Spleen (tissue), 11 donors: ENCODE results near the gene RBM3. TPM values are rescaled to one million over a fixed set of nuclear protein-coding genes. Genes with fewer than 3 reads are reported as not detected.

Experiments
- DNase-seq: peaks from one replicate; pipeline ENCODE4 v3.0.0-alpha.2; 2020
- H3K27ac ChIP-seq, 8 donors: fragments of 200-600 bp; sonication (generic) in 7 of 8; 1 replicate in 4 of 8; 2 replicates in 4 of 8; pipeline versions ENCODE4 v1.5.0 to v1.8.0; 2016 to 2021; ENCODE audit warnings: inconsistent platforms in 4 of 8, mild to moderate bottlenecking in 4 of 8, moderate library complexity in 1 of 8
- H3K27me3 ChIP-seq, 7 donors: fragments of 200-600 bp; sonication (generic) in 6 of 7; replicated peaks in 1 of 7; 1 replicate in 4 of 7; 2 replicates in 3 of 7; pipeline versions ENCODE4 v1.5.0 to v1.8.0; 2016 to 2021; ENCODE audit warnings: inconsistent platforms in 3 of 7, mild to moderate bottlenecking in 1 of 7
- H3K36me3 ChIP-seq, 6 donors: fragments of 200-600 bp; sonication (generic) in 5 of 6; 1 replicate in 4 of 6; 2 replicates in 2 of 6; pipeline versions ENCODE4 v1.5.0 to v1.8.0; 2016 to 2021; ENCODE audit warnings: inconsistent platforms in 2 of 6
- H3K4me1 ChIP-seq, 6 donors: fragments of 200-600 bp; sonication (generic) in 5 of 6; 1 replicate in 3 of 6; 2 replicates in 3 of 6; pipeline versions ENCODE4 v1.5.0 to v1.8.0; 2016 to 2021; ENCODE audit warnings: inconsistent platforms in 3 of 6
- H3K4me3 ChIP-seq, 8 donors: fragments of 200-600 bp; sonication (generic) in 7 of 8; 1 replicate in 4 of 8; 2 replicates in 4 of 8; pipeline versions ENCODE4 v1.5.0 to v1.8.0; 2016 to 2021; ENCODE audit warnings: inconsistent platforms in 4 of 8, mild to moderate bottlenecking in 4 of 8, moderate library complexity in 2 of 8
- H3K9me3 ChIP-seq, 8 donors: fragments of 200-600 bp; sonication (generic) in 7 of 8; 1 replicate in 4 of 8; 2 replicates in 4 of 8; pipeline versions ENCODE4 v1.5.0 to v1.8.0; 2016 to 2021; ENCODE audit warnings: inconsistent platforms in 4 of 8
- CTCF ChIP-seq, 11 experiments: fragments of 200-600 bp in 7 of 11; fragments of 450-650 bp in 4 of 11; sonication (generic) in 4 of 11; IDR thresholded peaks in 8 of 11; conservative IDR thresholded peaks in 3 of 11; 1 replicate in 7 of 11; 2 replicates in 4 of 11; pipeline versions ENCODE4 v1.4.0 to v1.8.0; 2016 to 2021; ENCODE audit warnings: antibody characterized with exemption in 11 of 11, inconsistent platforms in 4 of 11, mild to moderate bottlenecking in 1 of 11
- POLR2A ChIP-seq, 3 donors: fragments of 450-650 bp; IDR thresholded peaks; one replicate each; pipeline ENCODE4 v1.5.1; 2017; ENCODE audit warnings: antibody characterized with exemption in 3 of 3, mild to moderate bottlenecking in 1 of 3
- POLR2AphosphoS5 ChIP-seq, 3 donors: sonication (generic); formaldehyde crosslinking; IDR thresholded peaks; one replicate each; pipeline ENCODE4 v1.5.1; 2017; ENCODE audit warnings: antibody characterized with exemption in 3 of 3
- WGBS, 5 donors: extraction: QIAGEN DNeasy Blood & Tissue Kit in 3 of 5; methylation state at CpG; one replicate each; pipeline versions ENCODE4 v1.1.5 to v1.1.7; 2013 to 2018; 5-methylcytosine and 5-hydroxymethylcytosine counted together
- intact Hi-C: fragments of 100-400 bp; cut with DNase I; formaldehyde crosslinking; loops from one replicate; pipeline ENCODE4 v1.15.0; 2023; ENCODE audit warnings: low total_unique reads
- polyA plus RNA-seq, 3 donors: library from polyadenylated mRNA; stranded (reverse); fragments of 200-250 nt; gene quantifications; one replicate each; pipeline ENCODE4 v1.2.1, GENCODE V29; 2013
- total RNA-seq, 7 donors: library from RNA; depleted of rRNA in 3 of 7; stranded (reverse); fragments of >200 nt in 3 of 7; fragmentation: NEBNext Ultra II Directional in 4 of 7; extraction: Animal tissue kit (Norgen Biotek cat#: 25700) in 4 of 7; gene quantifications; one replicate each; pipeline versions ENCODE4 v1.1.0 to v1.2.1, GENCODE V29; 2016 to 2021
- donor health status: healthy with polysubstance abuse.
- donor health status: DM: no; HTN: no; CAD: no; lungs with moderate emphysema.
- donor health status: DM: no; HTN: no; CAD: no.
- donor health status: Bipolar disorder and iron deficiency.
- donor health status: healthy.
- donor health status: DM: no; HTN: no; CAD: no.
- donor health status: DM: yes; HTN: yes; CAD: no.

Gene RBM3
- total and polyA plus RNA-seq, 10 donors = 155 to 361 (median 201) TPM

DNA sequence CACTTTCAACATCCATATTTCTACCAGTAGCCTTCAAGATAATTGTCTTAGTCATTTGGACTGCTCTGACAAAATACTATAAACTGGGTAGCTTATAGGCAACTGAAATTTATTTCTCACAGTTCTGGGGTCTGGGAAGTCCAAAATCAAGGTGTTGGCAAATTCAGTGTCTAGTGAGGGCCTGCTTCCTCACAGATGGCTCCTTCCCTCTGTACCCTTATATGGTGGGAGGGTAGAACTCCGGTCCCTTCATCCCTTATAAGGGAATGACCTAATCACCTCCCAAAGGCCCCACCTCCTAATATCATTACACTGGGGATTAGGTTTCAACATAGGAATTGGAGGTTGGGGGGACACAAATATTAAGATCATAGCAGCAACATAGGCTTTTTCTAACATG is 42.1 kb upstream of the RBM3 start:
- Histone ChIP-seq H3K9me3 (no peaks in the 10 kb centered on the region), H3K27ac (peak overlapping the region in 1 of 8 donors; percentile 37), H3K4me3 (no peak overlapping the region), H3K27me3 (no peaks in the 10 kb centered on the region), H3K36me3 (peaks cover 0 to 24% (median 5%) of the 10 kb centered on the region in 6 donors), H3K4me1 (no peaks in the 10 kb centered on the region)
- no peak for DNase-seq
- intact Hi-C loops = no loop called here
- no peak for TF ChIP-seq POLR2A (IDR thresholded peaks at IDR 0.05)
- no peak for TF ChIP-seq CTCF (IDR thresholded peaks at IDR 0.05 in 8 of 11, conservative IDR thresholded peaks at IDR 0.05 in 3 of 11)
- TF ChIP-seq POLR2AphosphoS5 (IDR thresholded peaks at IDR 0.05) = no peak
- 60 to 100% (median 84%) methylated on average over 1 of the region's 1 CpG for WGBS, 5 donors

DNA sequence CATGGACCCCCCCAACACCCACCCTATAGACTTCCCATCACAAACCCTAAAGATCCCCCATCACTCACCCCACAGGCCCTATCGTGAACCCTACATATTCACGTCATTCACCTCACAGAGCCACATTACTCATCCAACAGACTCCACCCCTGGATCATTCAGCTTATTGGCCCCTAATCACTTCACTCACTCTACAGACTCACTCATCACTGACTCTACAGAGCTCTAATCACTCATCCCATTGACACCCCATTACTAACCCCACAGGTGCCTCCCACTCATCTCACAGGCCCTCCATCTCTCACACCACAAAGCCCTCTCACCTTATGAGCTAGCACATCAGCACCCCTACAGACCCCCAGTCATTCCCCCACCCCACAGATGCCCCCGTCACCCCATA is 41.1 kb upstream of the RBM3 start:
- Histone ChIP-seq H3K36me3 (peaks cover 0 to 14% (median 2%) of the 10 kb centered on the region in 6 donors), H3K4me3 (no peak overlapping the region), H3K27ac (no peak overlapping the region), H3K27me3 (no peaks in the 10 kb centered on the region), H3K9me3 (no peaks in the 10 kb centered on the region), H3K4me1 (no peaks in the 10 kb centered on the region)
- WGBS, 5 donors = 84 to 97% (median 86%) methylated on average over 3 of the region's 3 CpGs
- TF ChIP-seq POLR2A (IDR thresholded peaks at IDR 0.05) (no peak), POLR2AphosphoS5 (IDR thresholded peaks at IDR 0.05) (no peak), CTCF (IDR thresholded peaks at IDR 0.05 in 8 of 11, conservative IDR thresholded peaks at IDR 0.05 in 3 of 11) (no peak)
- DNase-seq = no peak
- intact Hi-C loops = no loop called here

DNA sequence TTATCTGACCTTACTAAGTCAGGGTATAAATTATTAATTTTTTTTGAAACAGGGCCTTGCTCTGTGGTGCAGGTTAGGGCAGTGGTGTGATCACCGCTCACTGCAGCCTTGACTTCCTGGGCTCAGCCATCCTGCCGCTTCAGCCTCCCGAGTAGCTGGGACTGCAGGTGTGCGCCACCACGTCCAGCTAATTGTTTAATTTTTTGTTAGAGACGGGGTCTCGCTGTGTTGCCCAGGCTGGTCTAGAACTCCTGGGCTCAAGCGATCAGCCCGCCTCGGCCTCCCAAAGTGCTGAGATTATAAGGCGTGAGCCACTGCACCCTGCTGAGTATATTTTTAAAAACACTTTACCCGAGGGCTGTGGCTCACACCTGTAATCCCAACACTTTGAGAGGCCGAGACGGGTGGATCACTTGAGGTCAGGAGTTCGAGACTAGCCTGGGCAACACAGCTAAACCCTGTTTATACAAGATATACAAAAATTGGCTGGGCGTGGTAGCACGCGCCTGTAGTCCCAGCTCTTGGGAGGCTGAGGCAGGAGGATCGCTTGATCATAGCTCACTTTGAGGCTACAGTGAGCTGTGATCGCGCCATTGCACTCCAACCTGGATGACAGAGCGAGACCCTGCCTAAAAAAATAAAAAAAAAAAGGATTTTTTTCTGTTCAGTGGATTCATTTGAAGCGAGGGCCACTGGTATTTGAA is 35.5 kb upstream of the RBM3 start:
- H3K27ac ChIP-seq = peak overlapping the region in 7 of 8 donors; percentile 80 to 96 (median 93)

More for the DNA sequence above, 35.5 kb upstream of the RBM3 start:
- H3K4me3 ChIP-seq = peak overlapping the region in 3 of 8 donors; percentile 53 to 75 (median 57)
- 83 to 88% (median 85%) methylated on average over 20 to 23 of the region's 23 CpGs for WGBS, 5 donors
- peaks cover 0 to 18% (median 13%) of the 10 kb centered on the region in 6 donors for H3K4me1 ChIP-seq
- peaks cover 0 to 19% (median 0%) of the 10 kb centered on the region in 6 donors for H3K36me3 ChIP-seq
- TF ChIP-seq POLR2AphosphoS5 (IDR thresholded peaks at IDR 0.05) = no peak
- TF ChIP-seq POLR2A (IDR thresholded peaks at IDR 0.05) = no peak
- TF ChIP-seq CTCF (IDR thresholded peaks at IDR 0.05 in 8 of 11, conservative IDR thresholded peaks at IDR 0.05 in 3 of 11) = no peak
- no peaks in the 10 kb centered on the region for H3K27me3 ChIP-seq
- no peaks in the 10 kb centered on the region for H3K9me3 ChIP-seq
- intact Hi-C loops = no loop called here
- peak; percentile 79 for DNase-seq
